ENCODE results near the gene OR10A3. TPM values are rescaled to one million over a fixed set of nuclear protein-coding genes. Genes with fewer than 3 reads are reported as not detected.

OR10A3 gene
- total RNA-seq, result not detected in 2 replicates

GRCh38 chr11:7941608-7942007 lies at the start of gene OR10A3:
TSS of gene OR10A3 (minus strand) at chr11:7941708. CDS start at chr11:7939520, 2,188 bp downstream.

GRCh38 chr11:7986768-7987559 lies 45.5 kb upstream of the OR10A3 start, which contains the start of gene EIF3F:
TSS of gene EIF3F (plus strand) at chr11:7987337. CDS start at chr11:7987353, 16 bp downstream.

DNA sequence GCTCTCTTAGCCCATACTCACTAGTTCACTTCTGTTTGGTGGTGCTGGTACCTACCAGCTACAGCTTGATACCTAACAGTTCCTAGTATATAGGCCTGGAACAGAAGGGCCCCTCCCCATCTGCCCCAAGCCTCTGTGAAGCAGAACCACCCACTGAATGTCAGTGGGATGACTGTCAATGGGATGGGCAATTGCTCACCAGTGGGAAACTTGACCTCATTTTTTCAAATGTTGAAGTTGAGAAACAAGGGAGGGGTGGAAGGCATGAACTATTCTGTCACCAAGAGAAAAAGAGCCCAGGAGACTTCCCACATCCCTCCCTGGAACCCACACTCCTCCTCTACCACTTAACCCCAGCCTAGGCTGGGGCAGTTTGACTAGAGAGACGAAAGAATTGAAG lies 23.9 kb upstream of the OR10A3 start, which contains the start of gene NLRP10:
NLRP10 (minus strand) TSS at position 62 of the 400 bp plus-strand sequence. CDS start 1,952 bp downstream, outside the sequence.

GRCh38 chr11:7931168-7931567 lies 10.3 kb downstream of the OR10A3 start, which contains the start of gene OR10A6:
TSS of gene OR10A6 (minus strand) at chr11:7931268. CDS start at chr11:7928662, 2,606 bp downstream.

Other genes with a start within 250 kb of the OR10A3 start
- gene OVCH2, start 235.2 kb downstream of the OR10A3 start, total RNA-seq, result not detected in 2 replicates
- not detected in 2 replicates for gene OR5P2, start 144.8 kb downstream of the OR10A3 start, total RNA-seq
- not detected in 2 replicates for gene OR5P3, start 110.9 kb downstream of the OR10A3 start, total RNA-seq
- under 0.01 TPM in 1 of 2 replicates, not detected in the other for gene OR10A6, start 10.4 kb downstream of the OR10A3 start, total RNA-seq
- 1.6 and 2.9 TPM in 2 replicates for gene NLRP10, start 23.7 kb upstream of the OR10A3 start, total RNA-seq
- 324 and 366 TPM in 2 replicates for gene EIF3F, start 45.6 kb upstream of the OR10A3 start, total RNA-seq
- gene TUB, start 139.5 kb upstream of the OR10A3 start, total RNA-seq, result 4.6 TPM in 2 replicates
- gene RIC3, start 227.3 kb upstream of the OR10A3 start, total RNA-seq, result not detected in 2 replicates